Keratinocyte (primary cell): ENCODE data around the gene PXDC1.

Experiments used
- EZH2 ChIP-seq: IDR thresholded peaks from one replicate; pipeline ENCODE4 v1.6.1; 2012; ENCODE audit warnings: inconsistent platforms, mild to moderate bottlenecking, low read length, moderate library complexity
- TF ChIP-seq, protein P1 (sequence below), 3 experiments: IDR thresholded peaks in 1 of 3; conservative IDR thresholded peaks in 1 of 3; optimal IDR thresholded peaks in 1 of 3; 2 replicates in 2 of 3; 3 replicates in 1 of 3; pipeline versions ENCODE3 to v1.5.1; 2011; ENCODE audit warnings: low read length in 3 of 3, mild to moderate bottlenecking in 3 of 3, moderate library complexity in 2 of 3, control low read depth in 1 of 3, inconsistent platforms in 1 of 3; ENCODE audit not compliant: insufficient read depth in 2 of 3; ENCODE audit errors: extremely low read depth in 1 of 3

DNA sequence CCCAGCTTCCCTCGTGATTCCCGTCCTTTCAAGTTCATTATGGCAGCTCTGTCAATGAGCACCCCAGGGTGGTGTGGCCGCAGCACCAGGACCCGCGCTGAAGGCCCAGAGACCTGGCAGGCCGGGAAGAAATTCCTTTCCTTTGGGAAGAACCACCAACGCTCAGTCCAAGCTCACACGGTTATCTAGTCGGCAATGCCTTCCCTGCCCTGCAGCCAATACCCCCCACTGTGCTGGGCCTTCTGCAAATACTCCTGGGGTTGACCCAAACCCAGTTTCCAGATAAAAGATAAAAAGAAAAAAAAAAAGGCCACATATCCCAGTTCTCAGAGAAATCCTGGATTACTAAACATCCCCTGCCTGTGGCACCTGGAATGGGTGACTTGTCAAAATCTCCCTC lies 28.7 kb downstream of the PXDC1 start:
- TF ChIP-seq, protein P1, sequence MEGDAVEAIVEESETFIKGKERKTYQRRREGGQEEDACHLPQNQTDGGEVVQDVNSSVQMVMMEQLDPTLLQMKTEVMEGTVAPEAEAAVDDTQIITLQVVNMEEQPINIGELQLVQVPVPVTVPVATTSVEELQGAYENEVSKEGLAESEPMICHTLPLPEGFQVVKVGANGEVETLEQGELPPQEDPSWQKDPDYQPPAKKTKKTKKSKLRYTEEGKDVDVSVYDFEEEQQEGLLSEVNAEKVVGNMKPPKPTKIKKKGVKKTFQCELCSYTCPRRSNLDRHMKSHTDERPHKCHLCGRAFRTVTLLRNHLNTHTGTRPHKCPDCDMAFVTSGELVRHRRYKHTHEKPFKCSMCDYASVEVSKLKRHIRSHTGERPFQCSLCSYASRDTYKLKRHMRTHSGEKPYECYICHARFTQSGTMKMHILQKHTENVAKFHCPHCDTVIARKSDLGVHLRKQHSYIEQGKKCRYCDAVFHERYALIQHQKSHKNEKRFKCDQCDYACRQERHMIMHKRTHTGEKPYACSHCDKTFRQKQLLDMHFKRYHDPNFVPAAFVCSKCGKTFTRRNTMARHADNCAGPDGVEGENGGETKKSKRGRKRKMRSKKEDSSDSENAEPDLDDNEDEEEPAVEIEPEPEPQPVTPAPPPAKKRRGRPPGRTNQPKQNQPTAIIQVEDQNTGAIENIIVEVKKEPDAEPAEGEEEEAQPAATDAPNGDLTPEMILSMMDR (optimal IDR thresholded peaks at IDR 0.05 in 1 of 3, IDR thresholded peaks at IDR 0.05 in 1 of 3, conservative IDR thresholded peaks at IDR 0.05 in 1 of 3; ENCODE audit: extremely low read depth in 1 of 3, insufficient read depth in 2 of 3, low read length in 3 of 3): no peak
- no peak for TF ChIP-seq EZH2
